ENCODE data around the gene ZNF705A. TPM values are rescaled to one million over a fixed set of nuclear protein-coding genes. Genes with fewer than 3 reads are reported as not detected.
"Not testable (repeated sequence)": the region's sequence is repeated elsewhere in the genome, so short reads cannot be mapped to it uniquely, and the experiment has no call there.

ZNF705A gene
- total RNA-seq, 1 donor from 2014 or later, result not detected

DNA sequence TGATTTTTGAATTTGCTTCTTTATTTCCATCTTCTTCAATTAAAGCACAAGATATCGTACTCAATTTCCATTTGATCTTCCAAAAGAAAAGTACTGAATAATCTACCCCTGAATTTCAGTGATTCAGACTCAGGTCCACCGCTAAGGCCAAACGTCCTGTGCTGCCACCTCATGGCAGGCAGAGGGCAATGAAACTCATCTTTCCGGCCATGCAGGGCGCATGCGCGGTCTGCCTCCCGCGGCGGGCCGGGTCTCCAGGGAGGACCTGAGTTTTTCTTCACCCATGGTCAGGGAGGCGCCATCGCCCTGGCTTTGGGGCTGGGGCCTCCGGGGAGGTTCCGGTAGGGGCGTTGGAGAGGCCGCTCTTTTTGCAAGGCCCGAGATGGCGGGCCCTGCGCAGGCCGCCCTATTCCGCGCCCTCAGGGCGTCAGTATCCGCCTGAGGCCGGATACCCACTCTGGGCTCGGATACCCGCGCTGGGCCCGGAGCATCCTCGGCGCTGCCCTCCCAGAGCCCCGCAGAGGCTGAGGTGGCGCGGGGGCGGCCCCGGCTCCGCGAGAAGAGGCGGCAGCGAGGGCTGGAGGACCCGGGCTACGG is 23.3 kb downstream of the ZNF705A start:
- not testable (repeated sequence) for H3K9me3 ChIP-seq (ENCODE audit: low read depth); H4K20me1 ChIP-seq (ENCODE audit: low read depth); H3K27ac ChIP-seq; H3K27me3 ChIP-seq; H3K36me3 Mint-ChIP-seq; H3K27me3 Mint-ChIP-seq (ENCODE audit: insufficient read depth, low read depth); H3K9ac ChIP-seq; H3K4me1 ChIP-seq; H3K9me3 Mint-ChIP-seq; H3K4me1 Mint-ChIP-seq; H3K27ac Mint-ChIP-seq; H3K36me3 ChIP-seq; H3F3A ChIP-seq (ENCODE audit: low read depth); H3K79me2 ChIP-seq (ENCODE audit: low read depth)
- peak overlapping the region; percentile 62 for H3K4me2 ChIP-seq
- H3K4me3 Mint-ChIP-seq, result peak overlapping the region; percentile 80
- H2AFZ ChIP-seq (replicated peaks), result peak overlapping the region; percentile 75
- peak overlapping the region; percentile 48 for H3K4me3 ChIP-seq
- TF ChIP-seq, protein P1, sequence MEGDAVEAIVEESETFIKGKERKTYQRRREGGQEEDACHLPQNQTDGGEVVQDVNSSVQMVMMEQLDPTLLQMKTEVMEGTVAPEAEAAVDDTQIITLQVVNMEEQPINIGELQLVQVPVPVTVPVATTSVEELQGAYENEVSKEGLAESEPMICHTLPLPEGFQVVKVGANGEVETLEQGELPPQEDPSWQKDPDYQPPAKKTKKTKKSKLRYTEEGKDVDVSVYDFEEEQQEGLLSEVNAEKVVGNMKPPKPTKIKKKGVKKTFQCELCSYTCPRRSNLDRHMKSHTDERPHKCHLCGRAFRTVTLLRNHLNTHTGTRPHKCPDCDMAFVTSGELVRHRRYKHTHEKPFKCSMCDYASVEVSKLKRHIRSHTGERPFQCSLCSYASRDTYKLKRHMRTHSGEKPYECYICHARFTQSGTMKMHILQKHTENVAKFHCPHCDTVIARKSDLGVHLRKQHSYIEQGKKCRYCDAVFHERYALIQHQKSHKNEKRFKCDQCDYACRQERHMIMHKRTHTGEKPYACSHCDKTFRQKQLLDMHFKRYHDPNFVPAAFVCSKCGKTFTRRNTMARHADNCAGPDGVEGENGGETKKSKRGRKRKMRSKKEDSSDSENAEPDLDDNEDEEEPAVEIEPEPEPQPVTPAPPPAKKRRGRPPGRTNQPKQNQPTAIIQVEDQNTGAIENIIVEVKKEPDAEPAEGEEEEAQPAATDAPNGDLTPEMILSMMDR (IDR thresholded peaks at IDR 0.05), result peak; percentile 73
- peak; percentile 69 for DNase-seq (ENCODE audit: low spot score)

DNA sequence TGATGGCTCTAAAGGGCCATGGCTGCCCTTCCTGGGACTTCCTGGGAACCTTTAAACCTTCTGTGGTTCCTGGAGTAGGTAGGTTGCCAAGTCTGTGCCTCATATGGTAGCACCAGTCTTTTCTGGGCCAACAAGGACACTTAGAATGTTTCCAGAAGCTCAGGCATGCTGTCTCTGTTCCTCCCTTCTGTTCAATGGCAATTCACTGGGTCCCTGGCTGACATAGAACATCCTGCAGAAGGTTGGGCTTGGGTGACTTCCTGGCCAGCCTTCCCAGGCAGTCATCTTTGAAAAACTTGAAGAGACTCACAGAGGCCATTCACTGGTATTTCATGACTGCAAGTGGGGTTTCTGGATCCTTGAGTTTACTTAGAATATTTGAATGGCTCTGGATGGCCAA is 24.5 kb downstream of the ZNF705A start:
- H3K4me2 ChIP-seq, result peak overlapping the region; percentile 45
- not testable (repeated sequence) for H3K79me2 ChIP-seq (ENCODE audit: low read depth); H3K9me3 Mint-ChIP-seq

DNA sequence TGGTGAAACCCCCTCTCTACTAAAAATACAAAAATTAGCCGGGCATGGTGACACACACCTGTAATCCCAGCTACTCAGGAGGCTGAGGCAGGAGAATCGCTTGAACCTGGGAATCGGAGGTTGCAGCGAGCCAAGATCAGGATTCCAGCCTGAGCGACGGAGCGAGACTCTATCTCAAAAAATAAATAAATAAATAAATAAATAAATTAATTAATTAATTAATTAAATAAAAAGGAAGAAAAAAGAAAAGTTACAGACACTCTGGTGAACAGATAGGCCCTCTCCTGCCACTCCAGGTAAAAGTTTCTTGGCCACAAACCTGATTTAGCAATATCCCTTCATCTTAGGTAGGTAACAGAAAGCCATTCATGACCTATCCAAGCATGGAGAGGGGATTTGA is 26.1 kb downstream of the ZNF705A start:
- not testable (repeated sequence) for H3K36me3 Mint-ChIP-seq; H3K9me3 ChIP-seq (ENCODE audit: low read depth); H3K4me3 Mint-ChIP-seq; H3F3A ChIP-seq (ENCODE audit: low read depth); H3K4me3 ChIP-seq; H3K27me3 Mint-ChIP-seq (ENCODE audit: insufficient read depth, low read depth); H3K4me1 Mint-ChIP-seq; H2AFZ ChIP-seq (replicated peaks); H3K27ac Mint-ChIP-seq; H3K27me3 ChIP-seq; H4K20me1 ChIP-seq (ENCODE audit: low read depth); H3K79me2 ChIP-seq (ENCODE audit: low read depth); H3K36me3 ChIP-seq; H3K4me2 ChIP-seq; H3K9me3 Mint-ChIP-seq; H3K9ac ChIP-seq; DNase-seq (ENCODE audit: low spot score); H3K27ac ChIP-seq; H3K4me1 ChIP-seq

More for the DNA sequence above, 24.5 kb downstream of the ZNF705A start:
- not testable (repeated sequence) for H4K20me1 ChIP-seq (ENCODE audit: low read depth); H3F3A ChIP-seq (ENCODE audit: low read depth); H3K27ac ChIP-seq; H3K9me3 ChIP-seq (ENCODE audit: low read depth); H3K4me1 Mint-ChIP-seq; H3K36me3 Mint-ChIP-seq; H3K27me3 ChIP-seq; DNase-seq (ENCODE audit: low spot score); H3K9ac ChIP-seq; H3K27me3 Mint-ChIP-seq (ENCODE audit: insufficient read depth, low read depth); H3K4me1 ChIP-seq; H3K36me3 ChIP-seq; H3K27ac Mint-ChIP-seq; H2AFZ ChIP-seq (replicated peaks)
- peak overlapping the region; percentile 48 for H3K4me3 ChIP-seq
- H3K4me3 Mint-ChIP-seq, result peak overlapping the region; percentile 78

DNA sequence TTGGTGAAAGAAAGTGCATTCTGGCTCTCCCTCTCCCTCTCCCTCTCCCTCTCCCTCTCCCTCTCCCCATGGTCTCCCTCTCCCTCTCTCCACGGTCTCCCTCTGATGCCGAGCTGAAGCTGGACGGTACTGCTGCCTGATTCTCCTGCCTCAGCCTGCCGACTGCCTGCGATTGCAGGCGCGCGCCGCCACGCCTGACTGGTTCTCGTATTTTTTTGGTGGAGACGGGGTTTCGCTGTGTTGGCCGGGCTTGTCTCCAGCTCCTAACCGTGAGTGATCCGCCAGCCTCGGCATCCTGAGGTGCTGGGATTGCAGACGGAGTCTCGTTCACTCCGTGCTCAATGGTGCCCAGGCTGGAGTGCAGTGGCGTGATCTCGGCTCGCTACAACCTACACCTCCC is 26.5 kb downstream of the ZNF705A start:
- H3K4me1 ChIP-seq; H3K36me3 ChIP-seq; H3K36me3 Mint-ChIP-seq; H3K27me3 ChIP-seq; H3K4me2 ChIP-seq; H3K9me3 Mint-ChIP-seq; H4K20me1 ChIP-seq (ENCODE audit: low read depth); H3K4me3 Mint-ChIP-seq; H3K9ac ChIP-seq; H3K79me2 ChIP-seq (ENCODE audit: low read depth); DNase-seq (ENCODE audit: low spot score); H2AFZ ChIP-seq (replicated peaks); H3K27ac Mint-ChIP-seq; H3F3A ChIP-seq (ENCODE audit: low read depth); H3K27me3 Mint-ChIP-seq (ENCODE audit: insufficient read depth, low read depth); H3K27ac ChIP-seq; H3K4me1 Mint-ChIP-seq; H3K9me3 ChIP-seq (ENCODE audit: low read depth); H3K4me3 ChIP-seq: not testable (repeated sequence)

DNA sequence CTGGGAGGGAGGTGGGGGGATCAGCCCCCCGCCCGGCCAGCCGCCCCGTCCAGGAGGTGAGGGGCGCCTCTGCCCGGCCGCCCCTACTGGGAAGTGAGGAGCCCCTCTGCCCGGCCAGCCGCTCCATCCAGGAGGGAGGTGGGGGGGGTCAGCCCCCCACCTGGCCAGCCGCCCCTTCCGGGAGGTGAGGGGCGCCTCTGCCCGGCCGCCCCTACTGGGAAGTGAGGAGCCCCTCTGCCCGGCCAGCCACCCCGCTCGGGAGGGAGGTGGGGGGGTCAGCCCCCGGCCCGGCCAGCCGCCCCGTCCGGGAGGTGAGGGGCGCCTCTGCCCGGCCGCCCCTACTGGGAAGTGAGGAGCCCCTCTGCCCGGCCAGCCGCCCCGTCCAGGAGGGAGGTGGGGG is 27.4 kb downstream of the ZNF705A start:
- not testable (repeated sequence) for H3K9me3 ChIP-seq (ENCODE audit: low read depth); H3K79me2 ChIP-seq (ENCODE audit: low read depth); H3K9me3 Mint-ChIP-seq; DNase-seq (ENCODE audit: low spot score); H3K4me2 ChIP-seq; H3K27me3 ChIP-seq; H3K9ac ChIP-seq; H3F3A ChIP-seq (ENCODE audit: low read depth); H3K36me3 Mint-ChIP-seq; H4K20me1 ChIP-seq (ENCODE audit: low read depth); H3K4me3 Mint-ChIP-seq; H3K36me3 ChIP-seq; H2AFZ ChIP-seq (replicated peaks); H3K27ac ChIP-seq; H3K4me1 Mint-ChIP-seq; H3K27ac Mint-ChIP-seq; H3K27me3 Mint-ChIP-seq (ENCODE audit: insufficient read depth, low read depth); H3K4me1 ChIP-seq; H3K4me3 ChIP-seq

DNA sequence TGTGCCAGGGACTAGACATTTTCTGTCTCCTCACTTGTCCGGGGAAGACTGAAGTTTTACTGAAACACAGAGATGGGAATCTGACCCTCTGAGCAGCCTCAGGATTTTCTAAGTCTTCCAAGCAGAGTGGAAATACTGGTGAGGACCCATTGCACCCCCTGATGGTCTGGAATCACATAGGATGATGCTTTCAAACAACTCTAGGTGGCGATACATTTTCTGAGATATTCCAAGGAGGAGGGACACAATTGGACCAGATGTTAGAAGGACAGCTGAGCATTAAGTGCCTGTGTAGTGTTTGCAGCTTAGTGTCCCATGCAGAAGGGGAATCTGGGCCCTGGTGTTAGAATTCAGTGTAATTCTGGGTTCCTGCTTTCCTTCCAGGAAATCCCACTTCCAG is 31.3 kb downstream of the ZNF705A start:
- H3K27me3 ChIP-seq; H3K27ac ChIP-seq; H3K9me3 ChIP-seq (ENCODE audit: low read depth); H3K4me1 Mint-ChIP-seq; DNase-seq (ENCODE audit: low spot score); H3K9ac ChIP-seq; H3K4me3 Mint-ChIP-seq; H3K79me2 ChIP-seq (ENCODE audit: low read depth); H3K27ac Mint-ChIP-seq; H3K36me3 Mint-ChIP-seq; H3K9me3 Mint-ChIP-seq; H3F3A ChIP-seq (ENCODE audit: low read depth); H3K4me3 ChIP-seq; H2AFZ ChIP-seq (replicated peaks); H3K36me3 ChIP-seq; H3K27me3 Mint-ChIP-seq (ENCODE audit: insufficient read depth, low read depth); H3K4me2 ChIP-seq; H4K20me1 ChIP-seq (ENCODE audit: low read depth); H3K4me1 ChIP-seq: not testable (repeated sequence)

DNA sequence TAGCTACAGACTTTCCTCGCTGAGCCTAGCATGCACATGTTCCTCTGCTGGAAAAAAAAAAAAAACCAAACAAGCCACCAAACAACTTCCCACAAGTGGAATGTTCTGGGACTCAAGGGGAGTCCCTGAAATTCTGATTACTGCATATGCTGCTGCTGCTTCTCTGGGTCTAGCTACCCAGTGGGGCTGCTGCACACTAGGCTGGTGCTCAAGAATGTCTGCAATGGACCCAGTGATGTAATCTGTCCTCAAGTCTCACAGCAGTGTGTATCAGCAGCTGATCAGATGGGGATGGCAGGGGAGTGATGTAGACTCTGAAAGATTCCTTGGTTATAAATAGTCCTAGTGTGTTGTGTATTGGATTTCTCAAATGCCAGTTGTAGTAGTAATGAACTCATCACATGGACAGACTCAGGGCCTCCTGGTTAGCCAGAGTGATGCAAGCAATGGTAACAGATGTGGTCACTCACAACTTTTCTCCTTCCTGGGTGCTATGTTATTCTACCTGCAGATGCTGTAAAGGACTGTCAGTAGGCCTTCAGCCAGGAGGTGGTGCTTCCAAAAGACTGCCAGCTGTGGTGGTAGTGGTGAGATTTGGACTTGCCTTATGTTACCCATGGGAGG is 41.0 kb downstream of the ZNF705A start:
- H3K9me3 Mint-ChIP-seq; H3K36me3 ChIP-seq; H4K20me1 ChIP-seq (ENCODE audit: low read depth); H3K4me1 Mint-ChIP-seq; H3K4me2 ChIP-seq; H3K9me3 ChIP-seq (ENCODE audit: low read depth); H3K27ac ChIP-seq; H2AFZ ChIP-seq (replicated peaks); DNase-seq (ENCODE audit: low spot score); H3K4me3 Mint-ChIP-seq; H3K27me3 ChIP-seq; H3K4me1 ChIP-seq; H3K27me3 Mint-ChIP-seq (ENCODE audit: insufficient read depth, low read depth); H3K79me2 ChIP-seq (ENCODE audit: low read depth); H3K27ac Mint-ChIP-seq; H3K4me3 ChIP-seq; H3F3A ChIP-seq (ENCODE audit: low read depth); H3K36me3 Mint-ChIP-seq; H3K9ac ChIP-seq: not testable (repeated sequence)
